Nephron progenitor cell (in vitro differentiated cells): ENCODE data around the gene NFATC2.
"Not testable (repeated sequence)": the region's sequence is repeated elsewhere in the genome, so short reads cannot be mapped to it uniquely, and the experiment has no call there.

Experiments
- DNase-seq: peaks from one replicate; pipeline ENCODE4 v3.0.0; 2021
- H3K27ac Mint-ChIP-seq: 2 replicates; pipeline ENCODE4 v1.8.0; 2021; ENCODE audit warnings: mild to moderate bottlenecking, moderate library complexity, mixed read lengths
- H3K27me3 Mint-ChIP-seq: 2 replicates; pipeline ENCODE4 v1.8.0; 2021; ENCODE audit warnings: mild to moderate bottlenecking, low read depth, mixed read lengths; ENCODE audit not compliant: poor library complexity
- H3K36me3 Mint-ChIP-seq: 2 replicates; pipeline ENCODE4 v1.8.0; 2021; ENCODE audit warnings: low read depth, mixed read lengths
- H3K4me1 Mint-ChIP-seq: 2 replicates; pipeline ENCODE4 v1.8.0; 2021; ENCODE audit warnings: mixed read lengths
- H3K4me3 Mint-ChIP-seq: 2 replicates; pipeline ENCODE4 v1.8.0; 2021; ENCODE audit warnings: mild to moderate bottlenecking, moderate library complexity, mixed read lengths
- H3K9me3 Mint-ChIP-seq: 2 replicates; pipeline ENCODE4 v1.8.0; 2021; ENCODE audit warnings: mild to moderate bottlenecking, moderate library complexity, mixed read lengths
- CTCF ChIP-seq: fragments of 200-600 bp; sonication (generic); IDR thresholded peaks from 2 replicates; pipeline ENCODE4 v1.5.0; 2021; ENCODE audit warnings: antibody characterized with exemption

Gene NFATC2

DNA sequence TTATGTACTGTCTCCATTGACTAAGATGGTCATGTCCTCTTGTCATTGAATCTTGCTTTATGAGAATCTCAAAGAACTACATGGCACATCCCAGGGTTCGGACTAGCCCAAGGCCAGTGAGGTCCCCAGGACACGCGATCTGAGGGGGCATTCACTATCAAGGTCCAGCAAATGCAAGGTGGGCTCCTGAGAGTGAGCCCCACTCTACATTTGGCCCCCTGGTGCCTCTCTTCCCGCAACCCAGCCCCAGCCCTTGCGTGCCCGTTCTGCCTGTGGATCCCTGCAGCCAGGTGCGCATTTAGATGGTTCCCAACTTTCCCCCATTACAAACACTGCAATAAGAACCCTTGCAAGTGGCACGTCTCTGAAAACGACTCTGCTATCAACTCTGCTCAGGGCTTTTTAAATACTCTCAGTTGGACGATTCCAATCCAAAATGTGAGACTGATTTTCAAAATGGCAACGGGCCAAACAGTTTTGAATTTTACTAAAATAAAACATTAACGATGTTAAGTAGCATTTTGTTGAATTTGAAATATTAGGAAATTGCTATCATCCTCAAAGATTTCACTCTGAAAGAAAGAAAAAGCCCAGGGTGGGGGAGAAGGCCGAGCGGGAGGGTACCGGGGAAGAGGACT, 59.6 kb downstream of the NFATC2 start:
- Mint-ChIP-seq H3K27me3 (peaks cover 9% of the 10 kb centered on the region), H3K27ac (no peak overlapping the region), H3K4me3 (no peak overlapping the region), H3K4me1 (peaks cover 27% of the 10 kb centered on the region), H3K9me3 (peaks cover 13% of the 10 kb centered on the region), H3K36me3 (no peaks in the 10 kb centered on the region)
- no peak for DNase-seq
- TF ChIP-seq CTCF, result no peak

GRCh38 chr20:51481341-51481914, 61.1 kb downstream of the NFATC2 start:
- no peak overlapping the region for H3K4me3 Mint-ChIP-seq
- no peak overlapping the region for H3K27ac Mint-ChIP-seq
- peaks cover 13% of the 10 kb centered on the region for H3K4me1 Mint-ChIP-seq
- peaks cover 12% of the 10 kb centered on the region for H3K27me3 Mint-ChIP-seq
- peaks cover 7% of the 10 kb centered on the region for H3K36me3 Mint-ChIP-seq
- peaks cover 22% of the 10 kb centered on the region for H3K9me3 Mint-ChIP-seq
- DNase-seq, result no peak
- TF ChIP-seq CTCF, result no peak

DNA sequence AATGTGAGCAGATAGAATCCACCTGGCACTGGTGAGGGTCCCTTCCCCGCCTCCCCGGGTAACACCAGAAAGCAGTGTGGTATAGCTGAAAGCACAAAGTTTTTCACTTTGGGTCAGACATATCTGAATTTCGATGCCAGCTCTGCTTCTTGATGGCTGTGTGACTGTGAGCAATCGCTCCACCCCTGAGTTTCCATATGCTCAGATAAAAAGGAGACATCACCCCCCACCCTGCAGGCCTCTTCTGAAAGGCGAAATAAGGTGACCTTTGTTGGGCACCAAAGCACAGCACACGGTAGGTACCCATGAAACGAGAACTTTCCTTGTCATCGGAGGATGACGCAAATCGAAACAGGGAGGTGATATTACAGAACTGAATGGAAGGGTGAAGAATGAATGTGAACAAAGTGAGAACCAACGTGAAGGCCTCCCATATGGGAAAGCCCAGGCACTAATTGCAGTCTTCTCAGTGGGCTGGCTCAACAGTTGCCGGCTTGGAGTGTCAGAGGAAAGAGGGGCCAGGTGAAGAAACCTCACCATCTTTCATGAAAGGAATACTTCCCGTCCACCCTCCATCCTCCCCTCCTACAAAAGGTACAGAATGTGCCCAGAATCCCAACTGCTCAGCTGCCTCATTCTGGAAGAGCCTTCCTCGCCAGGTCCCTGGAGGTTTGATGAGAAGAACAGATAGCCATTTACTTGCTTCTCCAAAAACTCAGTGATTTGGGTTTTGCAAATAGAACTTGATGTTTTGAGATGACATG, 61.8 kb downstream of the NFATC2 start:
- H3K27me3 Mint-ChIP-seq, result peaks cover 15% of the 10 kb centered on the region
- H3K36me3 Mint-ChIP-seq, result peaks cover 7% of the 10 kb centered on the region
- H3K9me3 Mint-ChIP-seq, result peaks cover 23% of the 10 kb centered on the region
- TF ChIP-seq CTCF, result no peak
- peaks cover 13% of the 10 kb centered on the region for H3K4me1 Mint-ChIP-seq
- H3K27ac Mint-ChIP-seq, result no peak overlapping the region
- H3K4me3 Mint-ChIP-seq, result no peak overlapping the region
- DNase-seq, result no peak

GRCh38 chr20:51476106-51476505, 66.4 kb downstream of the NFATC2 start:
- H3K4me1 Mint-ChIP-seq, H3K4me3 Mint-ChIP-seq, H3K27ac Mint-ChIP-seq, DNase-seq, H3K36me3 Mint-ChIP-seq: not testable (repeated sequence)
- peaks cover 21% of the 10 kb centered on the region for H3K27me3 Mint-ChIP-seq
- H3K9me3 Mint-ChIP-seq, result peaks cover 23% of the 10 kb centered on the region

- peaks cover 7% of the 10 kb centered on the region for H3K36me3 Mint-ChIP-seq
- no peak for TF ChIP-seq CTCF
Measured at GRCh38 chr20:51473771-51474170, 68.7 kb downstream of the NFATC2 start.

GRCh38 chr20:51473256-51473655, 69.3 kb downstream of the NFATC2 start:
- no peak for DNase-seq

More at GRCh38 chr20:51473771-51474170, 68.7 kb downstream of the NFATC2 start:
- DNase-seq, result no peak
- peaks cover 18% of the 10 kb centered on the region for H3K9me3 Mint-ChIP-seq
- no peak overlapping the region for H3K27ac Mint-ChIP-seq
- peaks cover 28% of the 10 kb centered on the region for H3K27me3 Mint-ChIP-seq
- H3K4me1 Mint-ChIP-seq, result peaks cover 17% of the 10 kb centered on the region
- H3K4me3 Mint-ChIP-seq, result no peak overlapping the region

More at GRCh38 chr20:51473256-51473655, 69.3 kb downstream of the NFATC2 start:
- Mint-ChIP-seq H3K27ac (no peak overlapping the region), H3K27me3 (peaks cover 28% of the 10 kb centered on the region), H3K4me1 (peaks cover 17% of the 10 kb centered on the region), H3K9me3 (peaks cover 13% of the 10 kb centered on the region), H3K4me3 (no peak overlapping the region), H3K36me3 (peaks cover 7% of the 10 kb centered on the region)
- TF ChIP-seq CTCF, result no peak
